GM11168 (cell line): ENCODE measurements around the gene SLC6A19.

Experiments used
- in situ Hi-C: fragments of 300-500 bp; cut with MboI; formaldehyde crosslinking; loops from one replicate; pipeline ENCODE4 v1.12.0; 2022; ENCODE audit warnings: low sequenced_read_pairs; ENCODE audit not compliant: unreplicated experiment

The SLC6A19 gene

DNA sequence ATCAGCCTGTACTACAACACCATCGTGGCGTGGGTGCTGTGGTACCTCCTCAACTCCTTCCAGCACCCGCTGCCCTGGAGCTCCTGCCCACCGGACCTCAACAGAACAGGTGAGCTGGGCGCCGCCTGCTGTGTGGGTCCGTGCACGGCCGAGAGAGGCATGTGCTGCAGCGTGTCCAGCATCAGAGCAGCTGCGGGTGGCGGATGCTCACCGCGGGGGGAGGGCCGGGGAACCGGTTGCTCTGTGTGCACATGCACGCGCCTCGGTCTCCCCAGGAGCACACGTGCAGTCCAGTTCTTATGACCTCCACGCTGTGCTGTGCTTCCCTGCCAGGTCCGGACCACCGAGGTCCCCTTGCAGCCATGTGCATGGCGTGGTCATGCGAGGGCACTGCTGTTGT lies 31.4 kb downstream of the SLC6A19 start:
- in situ Hi-C loops, result no loop called here

DNA sequence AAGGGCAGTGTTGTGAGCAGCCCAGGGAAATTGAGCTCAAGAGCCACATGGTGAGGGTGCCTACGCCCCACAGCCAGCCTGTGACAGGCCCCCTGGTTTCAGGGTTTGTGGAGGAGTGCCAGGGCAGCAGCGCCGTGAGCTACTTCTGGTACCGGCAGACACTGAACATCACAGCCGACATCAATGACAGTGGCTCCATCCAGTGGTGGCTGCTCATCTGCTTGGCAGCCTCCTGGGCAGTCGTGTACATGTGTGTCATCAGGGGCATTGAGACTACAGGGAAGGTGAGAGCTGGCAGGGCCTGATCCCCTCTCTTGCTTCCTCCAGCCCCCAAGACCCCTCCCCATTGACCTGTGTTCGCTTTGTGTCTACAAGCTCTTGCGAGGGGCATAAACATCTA lies 34.0 kb downstream of the SLC6A19 start:
- in situ Hi-C loops, result no loop called here

DNA sequence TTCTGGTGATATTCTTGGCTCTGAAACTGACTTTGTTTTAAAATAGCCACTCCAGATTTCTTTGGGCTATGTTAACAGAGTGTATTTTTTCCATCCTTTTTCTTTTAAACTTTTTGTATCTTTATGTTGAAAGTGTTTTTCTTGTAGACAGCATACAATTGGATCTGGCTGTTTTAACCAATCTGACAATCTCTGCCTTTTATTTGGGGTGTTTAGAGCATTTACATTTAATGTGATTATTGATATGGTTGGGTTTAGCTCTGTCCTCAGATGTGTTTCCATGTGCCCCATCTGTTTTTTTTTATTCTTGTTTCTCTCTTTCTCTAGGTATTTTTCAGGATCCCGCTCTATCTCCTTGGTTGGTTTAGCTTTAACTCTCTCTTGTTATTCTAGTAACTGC lies 34.4 kb downstream of the SLC6A19 start:
- in situ Hi-C loops, result no loop called here

DNA sequence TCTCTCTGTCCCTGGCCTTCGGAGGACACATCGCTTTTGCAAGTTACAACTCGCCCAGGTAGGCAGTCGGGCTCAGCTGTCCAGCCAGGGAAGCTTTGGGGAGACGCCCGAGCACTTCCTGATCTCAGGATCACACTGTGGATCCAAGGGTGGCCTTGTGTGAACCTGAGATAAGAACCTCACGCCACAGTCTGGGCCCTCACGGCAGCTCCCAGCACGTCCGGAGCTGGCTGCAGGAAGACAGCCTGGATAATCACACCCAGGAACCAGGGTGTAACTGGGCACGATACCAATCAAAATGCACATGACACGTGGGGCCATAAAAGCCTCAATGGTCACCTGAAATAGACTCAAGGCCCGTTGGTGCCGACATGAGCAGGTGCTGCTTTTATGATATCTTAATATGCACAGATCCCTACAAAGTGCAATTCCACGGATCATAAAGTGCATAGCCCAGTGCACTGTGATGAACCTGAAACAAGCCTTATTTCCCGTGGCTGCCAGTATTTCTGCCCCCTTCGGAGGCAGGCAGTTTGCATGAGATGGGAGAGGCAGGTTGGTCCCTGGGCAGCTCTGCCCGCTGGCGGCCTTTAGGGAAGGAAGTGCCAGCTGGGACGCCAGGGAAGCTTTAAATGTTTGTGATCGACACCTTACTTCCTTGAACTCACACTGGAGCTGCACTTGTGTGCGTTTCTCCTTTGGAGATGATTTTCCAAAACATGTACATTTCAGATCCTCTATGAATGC lies 38.3 kb downstream of the SLC6A19 start:
- in situ Hi-C loops, result no loop called here

DNA sequence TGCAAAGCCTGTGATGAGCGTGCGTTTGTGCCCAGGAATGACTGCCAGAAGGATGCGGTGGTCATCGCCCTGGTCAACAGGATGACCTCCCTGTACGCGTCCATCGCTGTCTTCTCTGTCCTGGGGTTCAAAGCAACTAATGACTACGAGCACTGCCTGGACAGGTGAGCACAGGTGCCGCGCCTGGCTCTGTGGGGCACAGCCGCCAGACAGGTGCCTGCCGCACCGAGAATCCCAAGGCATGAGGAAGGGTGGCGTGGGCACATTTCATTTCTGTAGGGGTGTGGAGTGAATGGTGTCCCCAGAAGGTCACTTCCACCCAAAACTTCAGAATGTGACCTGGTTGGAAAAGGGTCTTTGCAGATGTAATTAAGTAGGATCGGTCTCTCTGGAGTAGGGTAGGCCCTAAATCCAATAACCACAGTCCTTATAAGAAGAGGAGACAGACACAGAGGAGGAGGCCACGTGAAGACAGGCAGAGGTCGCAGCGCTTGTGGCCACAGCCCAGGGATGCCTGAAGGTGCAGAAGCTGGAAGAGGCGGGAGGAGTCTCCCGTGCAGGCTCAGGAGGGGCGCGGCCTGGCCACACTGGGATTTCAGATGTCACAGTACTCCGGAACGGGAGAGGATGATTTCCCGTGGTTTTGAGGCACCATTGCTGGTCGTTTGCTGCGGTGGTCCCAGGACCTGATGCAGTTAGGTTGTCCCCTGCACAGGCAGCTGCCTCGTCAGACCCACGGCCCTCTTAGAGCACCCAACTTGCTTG lies 39.3 kb downstream of the SLC6A19 start:
- in situ Hi-C loops, result no loop called here

DNA sequence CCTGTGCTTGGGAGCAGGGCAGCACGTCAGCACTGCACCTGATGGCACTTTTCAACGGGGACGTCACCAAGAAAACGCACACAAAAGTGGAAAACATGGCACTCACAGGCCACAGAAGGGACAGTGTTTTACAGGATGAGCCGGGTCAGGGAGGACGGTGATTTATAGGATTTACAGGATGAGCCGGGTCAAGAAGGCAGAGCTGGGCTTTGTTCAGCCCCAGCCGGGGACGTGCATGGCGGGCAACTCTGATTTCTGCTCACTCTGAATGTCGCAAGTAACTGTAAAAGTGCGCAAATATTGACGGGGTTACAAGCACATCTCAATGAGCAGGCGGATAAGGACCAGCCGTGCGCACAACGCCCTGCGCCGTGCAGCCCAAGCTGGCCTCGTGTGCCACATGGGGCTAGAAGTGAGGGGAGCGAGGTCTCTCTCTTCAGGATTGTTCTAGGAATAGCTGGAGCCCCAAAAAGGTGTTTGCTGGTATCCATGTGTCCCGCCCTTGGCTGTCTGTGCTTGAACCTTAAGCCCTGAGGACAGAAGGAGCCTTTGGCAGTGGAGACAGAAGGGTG lies 40.2 kb downstream of the SLC6A19 start:
- in situ Hi-C loops, result no loop called here

DNA sequence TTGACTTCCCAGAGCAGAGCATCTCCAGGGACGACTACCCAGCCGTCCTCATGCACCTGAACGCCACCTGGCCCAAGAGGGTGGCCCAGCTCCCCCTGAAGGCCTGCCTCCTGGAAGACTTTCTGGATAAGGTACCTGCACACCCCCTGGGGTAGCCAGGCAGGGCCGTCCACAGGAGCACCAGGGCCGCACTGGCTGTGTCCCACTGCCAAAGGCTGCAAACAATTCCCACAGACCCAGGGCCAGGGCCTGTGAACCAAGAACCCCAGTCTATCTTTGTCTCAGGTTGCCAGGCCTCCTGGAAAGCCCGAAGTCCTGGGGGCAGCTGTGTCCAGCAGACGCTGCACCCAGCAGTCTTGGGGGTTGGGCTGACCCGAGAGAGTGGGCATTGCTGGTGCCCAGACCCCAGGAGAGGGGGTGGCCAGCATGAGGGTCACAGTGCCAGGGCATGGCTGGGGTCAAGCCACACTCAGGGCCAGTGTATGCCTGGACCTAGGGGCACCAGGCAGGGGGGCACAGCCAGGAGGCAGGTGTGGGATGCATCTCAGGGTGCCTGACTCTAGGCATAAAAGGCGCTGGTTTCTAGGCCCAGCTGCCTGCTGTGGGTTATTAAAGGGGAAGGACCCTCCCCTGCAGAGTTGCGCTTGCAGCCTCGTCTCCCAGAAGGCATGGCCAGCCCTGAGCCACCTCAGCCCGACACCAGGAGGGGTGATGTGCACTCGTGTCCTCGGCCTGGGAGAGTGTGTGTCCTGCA lies 41.5 kb downstream of the SLC6A19 start:
- in situ Hi-C loops, result no loop called here

DNA sequence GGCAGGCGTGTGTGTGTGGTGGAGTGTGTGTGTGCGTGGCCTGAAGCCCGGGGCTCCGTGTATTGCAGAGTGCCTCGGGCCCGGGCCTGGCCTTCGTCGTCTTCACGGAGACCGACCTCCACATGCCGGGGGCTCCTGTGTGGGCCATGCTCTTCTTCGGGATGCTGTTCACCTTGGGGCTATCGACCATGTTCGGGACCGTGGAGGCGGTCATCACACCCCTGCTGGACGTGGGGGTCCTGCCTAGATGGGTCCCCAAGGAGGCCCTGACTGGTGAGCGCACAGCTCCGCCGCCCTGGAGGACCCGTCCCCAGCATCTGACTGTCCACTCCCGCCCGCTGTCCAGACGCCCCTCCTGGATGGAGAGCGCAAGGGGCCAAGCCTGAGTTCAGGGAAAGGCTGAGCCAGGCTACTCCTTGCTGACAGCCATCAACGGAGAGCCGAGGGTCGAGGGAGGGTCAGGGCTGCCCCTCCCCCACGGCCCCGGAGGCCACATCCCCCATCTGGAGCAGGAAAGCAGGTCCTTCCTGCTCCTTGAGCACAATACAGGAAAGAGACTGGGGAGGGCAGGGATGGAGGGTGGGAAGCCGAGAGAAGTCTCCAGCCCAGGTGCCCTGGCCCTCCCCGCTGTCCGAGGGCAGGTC lies 42.2 kb downstream of the SLC6A19 start:
- in situ Hi-C loops, result no loop called here

DNA sequence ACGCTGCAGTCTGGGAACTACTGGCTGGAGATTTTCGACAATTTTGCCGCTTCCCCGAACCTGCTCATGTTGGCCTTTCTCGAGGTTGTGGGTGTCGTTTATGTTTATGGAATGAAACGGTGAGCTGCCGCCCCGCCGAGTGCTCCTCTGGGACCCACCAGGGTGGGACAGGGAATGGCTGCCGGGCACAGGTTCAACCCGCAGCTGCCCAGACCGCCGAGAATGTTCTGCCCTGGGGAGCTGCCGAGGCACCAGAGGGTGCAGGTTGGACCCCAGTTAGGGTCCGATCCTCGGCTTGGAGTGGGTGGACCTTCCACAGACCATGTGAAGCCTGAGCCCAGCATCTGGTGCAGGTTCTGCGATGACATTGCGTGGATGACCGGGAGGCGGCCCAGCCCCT lies 42.9 kb downstream of the SLC6A19 start:
- in situ Hi-C loops, result no loop called here

DNA sequence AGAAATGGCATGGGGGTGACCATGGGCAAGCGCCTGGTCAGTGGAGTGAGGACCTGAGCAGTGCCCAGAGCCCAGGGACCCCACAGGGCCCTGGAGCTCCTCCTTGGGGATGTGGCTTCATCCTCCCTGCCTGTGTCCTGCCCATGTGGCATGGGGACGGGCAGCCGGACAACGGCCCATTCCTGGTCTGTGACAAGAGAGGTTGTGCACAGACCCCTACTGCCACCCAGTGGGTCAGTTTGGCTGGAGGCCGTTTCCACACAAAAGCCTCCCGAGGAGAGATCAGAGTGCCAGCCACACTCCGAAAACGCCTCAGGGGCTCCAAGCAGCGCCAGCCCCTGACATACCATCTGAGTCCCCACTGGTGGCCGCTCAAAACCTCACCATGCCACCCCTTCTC lies 43.6 kb downstream of the SLC6A19 start:
- in situ Hi-C loops, result no loop called here

DNA sequence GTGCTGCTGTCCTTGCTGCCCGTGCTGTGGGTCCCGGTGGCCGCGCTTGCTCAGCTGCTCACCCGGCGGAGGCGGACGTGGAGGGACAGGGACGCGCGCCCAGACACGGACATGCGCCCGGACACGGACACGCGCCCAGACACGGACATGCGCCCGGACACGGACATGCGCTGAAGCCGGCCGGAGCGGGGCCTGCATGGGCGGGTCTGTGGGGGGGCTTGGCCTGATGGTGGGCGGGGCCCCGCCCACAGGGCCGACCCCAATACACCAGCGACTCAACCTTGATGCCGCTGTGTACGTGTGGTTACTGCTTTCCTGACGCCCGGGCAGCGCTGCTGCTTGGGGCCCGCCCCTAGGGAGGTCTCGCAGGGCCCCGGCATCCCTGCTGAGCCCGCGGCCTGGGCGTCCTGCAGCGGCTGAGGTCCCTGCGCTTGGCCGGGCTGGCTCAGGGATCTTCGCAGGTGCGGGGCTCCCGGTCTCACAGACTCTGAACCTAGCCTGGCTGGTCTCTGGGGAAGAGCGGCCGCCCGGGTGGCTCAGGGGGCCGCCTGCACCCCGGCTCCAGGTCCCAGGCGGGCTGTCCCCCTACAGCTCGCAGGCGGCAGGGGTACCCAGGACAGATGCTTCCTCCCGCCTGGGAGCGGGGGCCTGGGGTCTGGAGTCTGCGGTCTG lies 44.6 kb downstream of the SLC6A19 start:
- in situ Hi-C loops, result no loop called here

DNA sequence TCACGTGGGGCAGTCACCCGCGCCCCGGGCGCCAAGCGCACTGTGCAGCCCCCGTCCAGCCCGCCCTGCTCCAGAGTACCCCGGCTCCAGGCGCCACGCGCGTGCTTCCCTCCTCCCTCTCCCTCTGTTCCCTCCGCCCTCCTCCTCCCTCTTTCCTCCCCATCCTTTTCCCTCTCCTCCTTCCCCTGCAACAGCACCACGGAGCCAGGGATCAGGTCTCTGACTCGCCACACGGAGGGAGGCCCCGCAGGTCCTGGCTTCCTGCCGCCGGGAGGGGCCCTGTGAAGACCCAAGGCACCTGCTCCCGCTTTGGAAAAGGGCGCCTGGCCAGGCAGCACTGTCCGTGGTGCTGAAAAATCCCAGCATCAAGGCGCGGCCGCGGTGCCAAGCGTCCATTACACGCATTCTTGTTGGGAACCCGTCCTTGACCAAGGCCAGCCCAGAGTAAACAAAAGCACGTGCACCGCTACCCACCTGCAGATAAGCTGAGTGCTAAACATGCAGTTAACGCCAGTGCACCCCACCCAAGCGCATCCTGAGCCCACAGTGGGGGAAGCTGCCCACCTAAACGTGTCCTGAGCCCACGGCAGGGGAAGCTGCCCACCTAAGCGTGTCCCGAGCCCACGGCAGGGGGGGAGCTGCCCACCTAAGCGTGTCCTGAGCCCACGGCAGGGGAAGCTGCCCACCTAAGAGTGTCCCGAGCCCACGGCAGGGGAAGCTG lies 45.5 kb downstream of the SLC6A19 start:
- in situ Hi-C loops, result no loop called here

DNA sequence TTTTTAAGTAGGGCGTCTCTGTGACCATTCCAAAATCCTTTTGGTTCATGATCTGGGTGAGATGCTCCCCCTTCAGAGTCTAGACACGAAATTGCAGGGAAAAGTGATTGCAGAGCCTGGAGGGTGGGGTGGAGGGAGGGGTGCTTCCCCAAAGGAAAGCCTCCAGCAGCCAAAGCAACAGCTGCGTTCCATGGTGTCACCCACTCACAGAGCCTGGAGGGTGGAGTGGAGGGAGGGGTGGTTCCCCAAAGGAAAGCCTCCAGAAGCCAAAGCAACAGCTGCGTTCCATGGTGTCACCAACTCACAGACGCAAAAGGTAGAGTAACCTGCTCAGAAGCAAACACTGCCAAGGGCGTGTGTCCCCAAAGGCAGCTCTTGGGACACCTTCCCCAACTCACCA lies 46.4 kb downstream of the SLC6A19 start:
- in situ Hi-C loops, result no loop called here

DNA sequence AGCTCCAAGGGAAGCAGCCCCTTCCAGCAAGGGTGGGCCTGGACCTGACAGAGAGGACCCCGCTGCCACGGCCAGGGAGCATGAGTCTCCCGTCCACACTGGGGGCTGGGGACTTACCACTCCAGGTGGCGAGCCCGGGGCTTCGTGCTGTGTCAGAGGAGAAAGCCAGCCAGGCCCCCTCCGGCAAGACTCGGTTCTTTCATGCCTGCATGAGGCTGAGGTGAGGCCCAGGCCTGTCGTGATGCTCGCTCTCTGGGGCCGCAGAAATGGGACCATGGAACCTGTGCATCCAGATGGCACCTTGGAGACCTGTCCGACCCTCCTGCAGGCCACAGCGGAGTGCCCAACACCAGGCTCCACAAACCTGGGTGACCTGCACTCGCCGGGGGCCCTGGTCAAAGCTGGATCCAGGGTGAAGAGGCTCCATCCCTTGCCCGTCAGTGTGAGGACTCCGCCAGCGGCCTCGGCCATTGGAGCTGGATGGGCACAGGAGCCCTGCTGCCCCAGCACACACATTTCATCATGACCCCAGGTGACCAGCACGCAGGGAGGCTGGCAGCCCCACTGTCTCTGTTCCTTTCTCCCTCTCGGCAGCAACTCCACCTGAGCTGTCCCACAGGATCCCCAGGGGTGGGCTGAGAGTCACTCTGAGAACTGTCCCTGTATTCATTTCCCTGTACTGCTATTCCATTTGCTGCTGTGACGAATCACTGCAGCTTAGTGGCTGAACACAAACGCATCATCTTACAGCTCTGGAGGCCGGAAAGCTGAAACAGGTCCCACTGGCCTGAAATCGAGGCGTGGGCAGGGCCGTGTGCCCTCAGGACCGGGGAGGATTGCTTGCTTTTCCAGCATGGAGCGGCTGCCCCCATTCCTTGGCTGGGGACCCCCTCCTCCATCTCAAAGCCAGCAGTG lies 48.2 kb downstream of the SLC6A19 start:
- in situ Hi-C loops, result no loop called here

DNA sequence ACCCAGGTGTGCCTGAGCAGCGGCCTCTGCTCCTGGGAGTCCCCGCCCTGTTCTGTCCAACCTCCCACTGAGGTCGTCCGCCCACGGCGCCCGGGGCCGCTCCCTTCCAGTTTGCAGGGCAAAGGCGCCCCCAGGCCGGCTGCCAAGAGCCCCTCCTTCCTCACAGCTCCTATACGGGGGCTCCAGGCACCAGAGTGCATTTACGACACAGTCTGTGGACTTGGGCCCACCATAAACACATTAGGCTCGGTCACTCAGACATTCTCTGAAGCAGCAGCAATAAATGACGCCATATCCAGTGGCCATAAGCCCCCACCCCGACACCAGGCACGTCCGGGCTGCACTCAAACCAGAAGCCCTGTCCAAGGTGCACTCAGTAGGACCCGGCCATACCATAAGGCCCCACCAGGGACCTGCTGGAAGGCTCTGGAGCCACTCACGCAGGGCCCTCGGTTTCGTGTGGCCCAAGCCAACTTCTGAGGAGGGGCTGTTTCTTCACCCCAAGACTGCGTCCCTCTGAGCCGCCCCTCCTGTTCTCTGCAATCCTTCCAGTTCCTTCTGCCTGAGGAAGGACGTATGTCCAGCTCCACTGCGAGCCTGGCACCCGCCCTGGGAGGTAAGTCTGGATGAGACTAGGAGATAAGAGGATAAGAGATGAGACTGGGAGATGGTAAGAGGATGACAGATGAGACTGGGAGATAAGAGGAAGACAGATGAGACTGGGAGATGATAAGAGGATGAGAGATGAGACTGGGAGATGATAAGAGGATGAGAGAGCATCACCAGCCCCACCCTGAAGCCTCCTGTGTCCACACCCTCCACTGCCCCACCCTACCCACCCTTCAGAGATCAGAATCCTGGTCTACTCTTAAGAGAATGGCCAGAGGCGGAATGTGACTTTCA lies 50.5 kb downstream of the SLC6A19 start:
- in situ Hi-C loops, result no loop called here

DNA sequence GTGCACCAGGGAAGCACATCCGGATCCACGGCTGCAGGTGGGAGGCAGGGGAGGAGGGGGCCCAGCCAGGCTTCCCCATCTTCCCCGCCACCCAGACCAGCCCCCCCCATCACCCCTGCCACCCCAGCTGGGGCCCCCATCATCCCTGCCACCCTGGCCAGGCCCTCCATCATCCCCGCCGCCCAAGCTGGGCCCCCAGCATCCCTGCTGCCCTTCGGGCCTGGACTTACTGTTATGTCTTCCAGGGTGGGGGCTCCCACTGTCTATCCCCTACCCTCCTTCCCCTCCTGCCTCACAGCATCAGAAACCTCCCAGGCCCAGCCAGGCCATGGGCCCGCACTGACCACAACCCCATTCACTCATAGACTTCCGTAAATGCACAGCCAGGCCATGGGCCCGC lies 51.3 kb downstream of the SLC6A19 start:
- in situ Hi-C loops, result no loop called here

DNA sequence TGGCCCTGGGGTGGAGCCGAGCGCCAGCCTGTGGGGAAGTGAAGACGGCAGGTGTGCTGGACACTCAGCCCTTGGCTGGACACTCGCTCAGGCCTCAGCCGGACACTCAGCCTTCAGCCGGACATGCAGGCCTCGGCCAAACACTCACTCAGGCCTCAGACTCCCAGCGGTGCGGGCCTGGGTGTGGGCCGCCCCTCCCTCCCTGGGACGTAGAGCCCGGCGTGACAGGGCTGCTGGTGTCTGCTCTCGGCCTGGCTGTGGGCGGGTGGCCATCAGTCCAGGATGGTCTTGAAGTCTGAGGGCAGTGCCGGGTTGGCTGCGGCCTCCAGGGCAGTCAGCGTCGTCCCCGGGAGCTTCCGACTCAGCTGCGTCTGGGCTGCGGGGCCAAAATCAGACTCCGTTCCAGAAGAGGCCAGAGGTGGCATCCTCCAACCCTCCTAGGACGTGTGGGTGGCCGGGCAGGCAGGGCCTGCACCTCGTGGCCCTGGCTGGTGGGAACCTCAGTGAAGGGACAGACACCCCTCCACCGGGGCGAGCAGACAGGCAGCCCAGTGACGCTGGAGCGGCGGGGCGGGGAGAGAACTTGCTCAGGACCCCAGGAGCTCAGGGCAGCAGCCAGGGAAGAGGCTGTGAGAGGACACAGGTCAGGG lies 52.2 kb downstream of the SLC6A19 start:
- in situ Hi-C loops, result no loop called here
